GM13977 (cell line): ENCODE measurements around the gene LRFN5.
"Not testable (repeated sequence)": the region's sequence is repeated elsewhere in the genome, so short reads cannot be mapped to it uniquely, and the experiment has no call there.

Experiments
- DNase-seq: peaks from one replicate; pipeline ENCODE4 v3.0.0; 2012; ENCODE audit warnings: low spot score
- in situ Hi-C: fragments of 300-500 bp; cut with MboI; formaldehyde crosslinking; loops from one replicate; pipeline ENCODE4 v1.12.0; 2022; ENCODE audit warnings: low sequenced_read_pairs, low pct_unique_long_range_greater_than_20kb, mixed read lengths, inconsistent platforms; ENCODE audit not compliant: unreplicated experiment
- TF ChIP-seq, protein P1 (sequence below): IDR thresholded peaks from 2 replicates; pipeline ENCODE4 v1.5.1; 2012; ENCODE audit warnings: mild to moderate bottlenecking, control low read depth; ENCODE audit not compliant: insufficient read depth; ENCODE audit errors: extremely low read depth, missing control alignments

Gene LRFN5

DNA sequence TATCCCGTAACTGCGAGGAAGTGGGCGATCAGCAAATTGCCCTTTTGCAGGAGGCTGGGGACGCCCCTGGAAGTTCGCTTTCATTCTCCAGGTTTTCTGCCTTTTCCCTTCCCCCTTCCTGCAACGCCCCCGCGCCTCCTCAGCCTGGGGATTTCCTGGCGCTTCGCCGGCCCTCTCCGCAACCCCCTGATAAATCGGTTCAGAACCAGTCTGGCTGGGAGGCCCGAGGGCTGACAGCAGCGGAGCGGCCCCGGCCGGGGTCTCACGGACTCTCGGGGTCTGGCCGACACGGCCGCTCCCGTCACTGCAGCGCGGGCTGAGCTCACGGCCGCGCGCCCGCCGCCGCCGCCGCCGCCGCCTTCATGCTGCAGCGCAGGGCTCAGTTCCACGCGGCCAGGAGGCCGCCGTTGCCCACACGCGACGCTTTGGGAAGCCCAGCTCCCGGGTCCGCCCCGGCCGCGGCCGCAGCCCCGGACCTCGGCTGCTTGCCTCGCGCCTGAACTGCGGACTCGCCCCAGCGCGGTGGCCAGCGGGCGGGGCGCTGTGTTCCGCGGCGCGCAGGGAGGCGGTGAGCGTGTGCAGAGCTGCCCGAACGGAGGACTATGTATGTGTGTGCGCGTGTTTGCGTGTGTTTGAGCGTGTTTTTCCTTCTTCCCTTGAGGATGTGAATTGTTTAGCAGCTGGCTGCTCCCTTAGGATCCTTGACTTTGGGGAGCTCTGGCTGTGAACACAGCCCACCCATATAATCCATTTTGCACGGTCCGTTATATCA lies at the start of gene LRFN5:
TSS of gene LRFN5 (plus strand) at position 345 of the 772 bp plus-strand sequence.
- in situ Hi-C loops, result no loop called here
- TF ChIP-seq, protein P1, sequence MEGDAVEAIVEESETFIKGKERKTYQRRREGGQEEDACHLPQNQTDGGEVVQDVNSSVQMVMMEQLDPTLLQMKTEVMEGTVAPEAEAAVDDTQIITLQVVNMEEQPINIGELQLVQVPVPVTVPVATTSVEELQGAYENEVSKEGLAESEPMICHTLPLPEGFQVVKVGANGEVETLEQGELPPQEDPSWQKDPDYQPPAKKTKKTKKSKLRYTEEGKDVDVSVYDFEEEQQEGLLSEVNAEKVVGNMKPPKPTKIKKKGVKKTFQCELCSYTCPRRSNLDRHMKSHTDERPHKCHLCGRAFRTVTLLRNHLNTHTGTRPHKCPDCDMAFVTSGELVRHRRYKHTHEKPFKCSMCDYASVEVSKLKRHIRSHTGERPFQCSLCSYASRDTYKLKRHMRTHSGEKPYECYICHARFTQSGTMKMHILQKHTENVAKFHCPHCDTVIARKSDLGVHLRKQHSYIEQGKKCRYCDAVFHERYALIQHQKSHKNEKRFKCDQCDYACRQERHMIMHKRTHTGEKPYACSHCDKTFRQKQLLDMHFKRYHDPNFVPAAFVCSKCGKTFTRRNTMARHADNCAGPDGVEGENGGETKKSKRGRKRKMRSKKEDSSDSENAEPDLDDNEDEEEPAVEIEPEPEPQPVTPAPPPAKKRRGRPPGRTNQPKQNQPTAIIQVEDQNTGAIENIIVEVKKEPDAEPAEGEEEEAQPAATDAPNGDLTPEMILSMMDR, result no peak
- DNase-seq, result peak; percentile 55

DNA sequence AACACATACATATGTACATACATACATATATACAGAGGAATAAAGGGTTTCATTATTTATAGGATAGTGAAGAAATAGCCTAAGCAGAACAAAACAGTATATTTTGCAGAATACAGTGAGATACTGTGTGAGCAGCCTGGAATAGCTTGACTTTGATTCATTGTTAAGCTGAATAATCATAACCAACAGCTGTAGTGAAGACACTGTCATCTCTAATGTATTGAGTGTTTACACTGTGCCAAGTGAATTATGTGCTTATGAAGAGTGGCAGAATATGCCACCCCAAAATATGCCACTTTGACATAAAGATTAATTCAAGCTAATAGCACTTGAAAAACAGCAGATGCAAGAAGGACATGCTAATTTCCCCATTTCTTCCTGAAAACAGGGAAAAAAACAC lies 48.2 kb upstream of the LRFN5 start:
- in situ Hi-C loops, result no loop called here
- TF ChIP-seq, protein P1, result no peak
- no peak for DNase-seq

DNA sequence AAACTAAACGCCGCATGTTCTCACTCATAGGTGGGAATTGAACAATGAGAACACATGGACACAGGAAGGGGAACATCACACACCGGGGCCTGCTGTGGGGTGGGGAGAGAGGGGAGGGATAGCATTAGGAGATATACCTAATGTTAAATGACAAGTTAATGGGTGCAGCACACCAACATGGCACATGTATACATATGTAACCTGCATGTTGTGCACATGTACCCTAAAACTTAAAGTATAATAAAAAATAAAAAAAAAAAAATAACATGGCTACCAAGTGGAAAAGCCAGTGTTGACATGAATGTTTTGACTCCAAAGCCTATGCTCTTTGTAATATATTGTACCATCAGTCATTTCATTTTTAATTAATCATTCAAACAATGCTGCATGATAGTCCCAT lies 39.8 kb upstream of the LRFN5 start:
- DNase-seq, in situ Hi-C loops: not testable (repeated sequence)

DNA sequence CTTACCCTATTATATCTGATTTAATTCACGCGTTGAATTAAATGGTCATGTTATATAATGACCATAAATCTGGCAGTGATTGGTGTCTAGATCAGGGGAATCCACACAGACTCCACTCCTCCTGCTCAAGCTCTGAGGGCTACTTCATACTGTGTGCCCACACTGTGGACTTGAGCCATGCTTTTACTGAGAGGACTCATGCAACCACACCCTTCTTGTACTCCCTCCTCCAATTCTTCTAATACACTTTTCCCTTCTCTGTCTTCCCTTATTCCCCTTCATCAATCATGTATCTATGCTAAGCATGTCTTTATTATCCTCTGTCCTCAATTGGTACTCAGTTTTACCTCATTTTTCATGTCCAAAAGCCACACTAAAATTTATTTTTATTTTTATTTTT lies 37.7 kb upstream of the LRFN5 start:
- in situ Hi-C loops, result no loop called here
- DNase-seq, result no peak
- TF ChIP-seq, protein P1, result no peak

DNA sequence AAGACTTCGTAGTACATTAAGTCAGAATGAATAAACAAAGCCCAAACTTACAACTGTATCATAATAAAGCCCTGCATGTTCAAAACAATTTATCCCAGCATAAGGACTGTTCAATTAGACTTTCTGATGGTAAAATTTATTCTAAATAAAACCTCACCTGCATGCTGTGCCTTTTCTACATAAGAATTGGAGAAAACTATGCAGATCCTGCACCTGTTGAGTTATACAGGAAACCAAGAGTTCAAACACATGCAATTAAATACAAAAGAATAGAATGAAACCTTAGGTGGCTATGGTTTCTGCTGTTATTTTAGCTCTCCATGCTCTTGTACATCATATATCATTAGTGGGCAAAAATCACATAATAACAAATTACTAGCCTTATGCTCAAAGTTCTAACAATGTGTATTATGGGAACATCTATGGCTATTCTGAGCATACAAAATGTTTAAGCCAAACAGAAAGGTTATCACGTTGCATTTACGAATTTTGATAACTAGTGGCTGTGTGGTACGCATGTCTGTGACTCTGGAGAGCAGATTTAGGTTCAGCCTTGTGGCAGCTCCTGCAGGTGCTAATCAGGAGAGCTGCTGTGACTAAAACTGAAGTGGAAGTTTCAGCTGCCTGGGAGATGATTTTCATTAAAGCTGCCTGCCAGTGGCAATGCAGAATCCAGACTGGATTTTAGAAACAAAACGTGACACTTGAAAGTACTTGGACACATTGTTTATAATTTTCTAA lies 36.1 kb upstream of the LRFN5 start:
- DNase-seq, result no peak
- in situ Hi-C loops, result no loop called here
- TF ChIP-seq, protein P1, result no peak

DNA sequence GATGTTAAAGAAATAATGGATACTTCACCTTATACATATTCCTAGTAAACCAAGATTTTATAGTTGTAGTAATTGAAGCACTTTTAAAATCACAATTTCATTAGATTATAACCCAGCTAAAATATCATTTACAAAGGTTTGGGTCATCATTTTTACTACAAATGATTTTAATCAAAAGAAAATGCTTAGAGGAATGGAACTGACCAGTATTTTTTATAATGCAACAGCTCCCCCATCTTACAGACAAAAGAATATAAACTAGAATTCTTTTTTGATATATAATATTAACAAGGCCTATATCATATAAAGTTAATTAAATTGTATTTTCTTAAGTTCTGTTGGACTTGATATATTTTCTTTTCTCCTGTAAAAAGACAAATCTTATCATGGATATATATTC lies 20.4 kb upstream of the LRFN5 start:
- TF ChIP-seq, protein P1, result no peak
- in situ Hi-C loops, result no loop called here
- DNase-seq, result no peak

DNA sequence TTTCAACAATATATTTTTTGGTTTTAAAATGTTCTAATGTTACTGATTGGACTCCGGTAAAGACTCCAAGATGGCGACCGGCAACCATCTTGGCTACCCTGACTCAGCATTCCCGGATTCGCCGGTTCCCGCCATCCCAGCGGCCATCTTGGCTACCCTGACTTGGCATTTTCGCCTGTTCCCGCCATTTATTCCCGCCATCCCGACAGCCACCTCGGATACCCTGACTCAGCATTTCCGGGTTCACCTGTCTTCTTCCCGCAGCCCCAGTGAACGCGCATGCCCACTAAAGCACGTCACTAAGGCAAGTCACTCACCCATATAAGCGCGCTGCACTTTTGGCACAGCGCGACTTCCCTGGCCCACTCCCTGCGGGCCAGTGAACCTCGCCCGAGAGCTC lies 9.0 kb upstream of the LRFN5 start:
- DNase-seq, result no peak
- in situ Hi-C loops, result no loop called here
- TF ChIP-seq, protein P1, result no peak

DNA sequence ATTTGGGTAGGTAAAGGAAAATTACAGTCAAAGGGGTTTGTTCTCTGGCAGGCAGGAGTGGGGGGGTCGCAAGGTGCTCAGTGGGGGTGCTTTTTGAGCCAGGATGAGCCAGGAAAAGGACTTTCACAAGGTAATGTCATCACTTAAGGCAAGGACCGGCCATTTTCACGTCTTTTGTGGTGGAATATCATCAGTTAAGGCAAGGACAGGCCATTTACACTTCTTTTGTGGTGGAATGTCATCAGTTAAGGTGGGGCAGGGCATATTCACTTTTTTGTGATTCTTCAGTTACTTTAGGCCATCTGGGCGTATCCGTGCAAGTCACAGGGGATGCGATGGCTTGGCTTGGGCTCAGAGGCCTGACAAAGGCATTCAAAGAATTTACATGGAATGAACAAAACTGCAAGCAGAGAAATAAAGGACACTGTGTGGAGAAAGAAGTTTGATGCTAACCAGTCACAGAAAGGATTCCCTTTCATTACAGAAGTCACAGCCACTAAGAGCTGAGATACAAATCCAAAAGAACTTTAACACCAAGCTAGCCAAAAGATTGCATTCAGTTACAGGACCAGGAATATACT lies 6.8 kb upstream of the LRFN5 start:
- DNase-seq, in situ Hi-C loops: not testable (repeated sequence)
